Measurements from ENCODE around the gene AP4S1.

AP4S1 gene

GRCh38 chr14:31026450-31027235 lies 1.2 kb downstream of the AP4S1 start (continued):
- TF ChIP-seq, protein P1, sequence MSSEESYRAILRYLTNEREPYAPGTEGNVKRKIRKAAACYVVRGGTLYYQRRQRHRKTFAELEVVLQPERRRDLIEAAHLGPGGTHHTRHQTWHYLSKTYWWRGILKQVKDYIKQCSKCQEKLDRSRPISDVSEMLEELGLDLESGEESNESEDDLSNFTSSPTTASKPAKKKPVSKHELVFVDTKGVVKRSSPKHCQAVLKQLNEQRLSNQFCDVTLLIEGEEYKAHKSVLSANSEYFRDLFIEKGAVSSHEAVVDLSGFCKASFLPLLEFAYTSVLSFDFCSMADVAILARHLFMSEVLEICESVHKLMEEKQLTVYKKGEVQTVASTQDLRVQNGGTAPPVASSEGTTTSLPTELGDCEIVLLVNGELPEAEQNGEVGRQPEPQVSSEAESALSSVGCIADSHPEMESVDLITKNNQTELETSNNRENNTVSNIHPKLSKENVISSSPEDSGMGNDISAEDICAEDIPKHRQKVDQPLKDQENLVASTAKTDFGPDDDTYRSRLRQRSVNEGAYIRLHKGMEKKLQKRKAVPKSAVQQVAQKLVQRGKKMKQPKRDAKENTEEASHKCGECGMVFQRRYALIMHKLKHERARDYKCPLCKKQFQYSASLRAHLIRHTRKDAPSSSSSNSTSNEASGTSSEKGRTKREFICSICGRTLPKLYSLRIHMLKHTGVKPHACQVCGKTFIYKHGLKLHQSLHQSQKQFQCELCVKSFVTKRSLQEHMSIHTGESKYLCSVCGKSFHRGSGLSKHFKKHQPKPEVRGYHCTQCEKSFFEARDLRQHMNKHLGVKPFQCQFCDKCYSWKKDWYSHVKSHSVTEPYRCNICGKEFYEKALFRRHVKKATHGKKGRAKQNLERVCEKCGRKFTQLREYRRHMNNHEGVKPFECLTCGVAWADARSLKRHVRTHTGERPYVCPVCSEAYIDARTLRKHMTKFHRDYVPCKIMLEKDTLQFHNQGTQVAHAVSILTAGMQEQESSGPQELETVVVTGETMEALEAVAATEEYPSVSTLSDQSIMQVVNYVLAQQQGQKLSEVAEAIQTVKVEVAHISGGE (tag by site-specific recombination; conservative IDR thresholded peaks at IDR 0.05; ENCODE audit: low read depth): 0 out of 2 replicates have a peak, but pooled peaks have one; percentile 11
- TF ChIP-seq ZBTB1 (tag by site-specific recombination; IDR thresholded peaks at IDR 0.05): 0 out of 2 replicates have a peak, but pooled peaks have one; percentile 44
- peak; percentile 30; the same call in 1 of the 2 replicates for TF ChIP-seq PRDM6 (tag by site-specific recombination; IDR thresholded peaks at IDR 0.05)
- TF ChIP-seq ZNF311 (tag by site-specific recombination; IDR thresholded peaks at IDR 0.05; ENCODE audit: borderline replicate concordance): no peak
- TF ChIP-seq, protein P2, sequence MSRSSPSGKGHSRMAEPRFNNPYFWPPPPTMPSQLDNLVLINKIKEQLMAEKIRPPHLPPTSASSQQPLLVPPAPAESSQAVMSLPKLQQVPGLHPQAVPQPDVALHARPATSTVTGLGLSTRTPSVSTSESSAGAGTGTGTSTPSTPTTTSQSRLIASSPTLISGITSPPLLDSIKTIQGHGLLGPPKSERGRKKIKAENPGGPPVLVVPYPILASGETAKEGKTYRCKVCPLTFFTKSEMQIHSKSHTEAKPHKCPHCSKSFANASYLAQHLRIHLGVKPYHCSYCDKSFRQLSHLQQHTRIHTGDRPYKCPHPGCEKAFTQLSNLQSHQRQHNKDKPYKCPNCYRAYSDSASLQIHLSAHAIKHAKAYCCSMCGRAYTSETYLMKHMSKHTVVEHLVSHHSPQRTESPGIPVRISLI (tag by site-specific recombination; IDR thresholded peaks at IDR 0.05): 0 out of 2 replicates have a peak, but pooled peaks have one; percentile 55
- peak; percentile 99 for TF ChIP-seq ZEB2 (tag by site-specific recombination; IDR thresholded peaks at IDR 0.05)
- TF ChIP-seq ZBTB20 (tag by site-specific recombination; IDR thresholded peaks at IDR 0.05): peak; percentile 64
- peak; percentile 76 for TF ChIP-seq ZNF629 (tag by site-specific recombination; IDR thresholded peaks at IDR 0.05)
- TF ChIP-seq, protein P3, sequence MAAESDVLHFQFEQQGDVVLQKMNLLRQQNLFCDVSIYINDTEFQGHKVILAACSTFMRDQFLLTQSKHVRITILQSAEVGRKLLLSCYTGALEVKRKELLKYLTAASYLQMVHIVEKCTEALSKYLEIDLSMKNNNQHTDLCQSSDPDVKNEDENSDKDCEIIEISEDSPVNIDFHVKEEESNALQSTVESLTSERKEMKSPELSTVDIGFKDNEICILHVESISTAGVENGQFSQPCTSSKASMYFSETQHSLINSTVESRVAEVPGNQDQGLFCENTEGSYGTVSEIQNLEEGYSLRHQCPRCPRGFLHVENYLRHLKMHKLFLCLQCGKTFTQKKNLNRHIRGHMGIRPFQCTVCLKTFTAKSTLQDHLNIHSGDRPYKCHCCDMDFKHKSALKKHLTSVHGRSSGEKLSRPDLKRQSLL (tag by site-specific recombination; IDR thresholded peaks at IDR 0.05): peak; percentile 50; the same call in 1 of the 2 replicates
- TF ChIP-seq ZFP69B (tag by site-specific recombination; IDR thresholded peaks at IDR 0.05): peak; percentile 99
- TF ChIP-seq ZNF24 (tag by site-specific recombination; IDR thresholded peaks at IDR 0.05): peak; percentile 31; the same call in 1 of the 2 replicates
- TF ChIP-seq ZNF596 (tag by site-specific recombination; IDR thresholded peaks at IDR 0.05): peak; percentile 78

- Histone ChIP-seq H3K4me1 (ENCODE audit: control insufficient read depth, insufficient read depth, low read length) (peaks cover 17% of the 10 kb centered on the region), H3K36me3 (ENCODE audit: control insufficient read depth in 2 of 2, insufficient read depth in 1 of 2, low read length in 2 of 2) (no peaks in the 10 kb centered on the region), H3K9me3 (ENCODE audit: control insufficient read depth, insufficient read depth, low read depth, low read length) (no peaks in the 10 kb centered on the region), H3K4me3 (ENCODE audit: low read depth, low read length) (no peak overlapping the region), H3K27ac (ENCODE audit: extremely low read depth, low read depth, low read length) (no peak overlapping the region)
- ChIA-PET CTCF (interaction anchor here (0.6 to 0.7 kb wide), 2 partner anchors 204 to 418 kb away, joined by 3 read pairs; no protein-coding TSS in a partner anchor), POLR2A (no interaction called here)
- TF ChIP-seq GLI4 (tag by site-specific recombination; IDR thresholded peaks at IDR 0.05) (no peak), ZNF138 (tag by site-specific recombination; IDR thresholded peaks at IDR 0.05; ENCODE audit: borderline replicate concordance) (no peak), TRIM28 (IDR thresholded peaks at IDR 0.05; ENCODE audit: borderline replicate concordance, low read length) (no peak), ZFP3 (tag by site-specific recombination; IDR thresholded peaks at IDR 0.05; ENCODE audit: low read depth) (no peak), ZNF747 (tag by site-specific recombination; IDR thresholded peaks at IDR 0.05) (no peak), ZNF785 (tag by site-specific recombination; IDR thresholded peaks at IDR 0.05) (no peak), ZIC2 (tag by site-specific recombination; IDR thresholded peaks at IDR 0.05) (no peak), SETDB1 (IDR thresholded peaks at IDR 0.05; ENCODE audit: insufficient read length, low read length) (no peak), ZNF391 (tag by site-specific recombination; IDR thresholded peaks at IDR 0.05; ENCODE audit: borderline replicate concordance, low read depth) (no peak), ZNF37A (tag by site-specific recombination; IDR thresholded peaks at IDR 0.05) (no peak), SP2 (tag by site-specific recombination; IDR thresholded peaks at IDR 0.05) (no peak), ZNF394 (tag by site-specific recombination; IDR thresholded peaks at IDR 0.05; ENCODE audit: borderline replicate concordance) (no peak), OVOL3 (tag by site-specific recombination; IDR thresholded peaks at IDR 0.05) (no peak), ZNF341 (tag by site-specific recombination; IDR thresholded peaks at IDR 0.05; ENCODE audit: low read depth) (no peak)
- TF ChIP-seq, protein P4, sequence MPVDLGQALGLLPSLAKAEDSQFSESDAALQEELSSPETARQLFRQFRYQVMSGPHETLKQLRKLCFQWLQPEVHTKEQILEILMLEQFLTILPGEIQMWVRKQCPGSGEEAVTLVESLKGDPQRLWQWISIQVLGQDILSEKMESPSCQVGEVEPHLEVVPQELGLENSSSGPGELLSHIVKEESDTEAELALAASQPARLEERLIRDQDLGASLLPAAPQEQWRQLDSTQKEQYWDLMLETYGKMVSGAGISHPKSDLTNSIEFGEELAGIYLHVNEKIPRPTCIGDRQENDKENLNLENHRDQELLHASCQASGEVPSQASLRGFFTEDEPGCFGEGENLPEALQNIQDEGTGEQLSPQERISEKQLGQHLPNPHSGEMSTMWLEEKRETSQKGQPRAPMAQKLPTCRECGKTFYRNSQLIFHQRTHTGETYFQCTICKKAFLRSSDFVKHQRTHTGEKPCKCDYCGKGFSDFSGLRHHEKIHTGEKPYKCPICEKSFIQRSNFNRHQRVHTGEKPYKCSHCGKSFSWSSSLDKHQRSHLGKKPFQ (tag by site-specific recombination; IDR thresholded peaks at IDR 0.05): no peak
Observed at GRCh38 chr14:31027847-31028246, 2.4 kb downstream of the AP4S1 start.

All from HEK293 (cell line).